ENCODE data around the gene PRAMEF5.
"Not testable (repeated sequence)": the region's sequence is repeated elsewhere in the genome, so short reads cannot be mapped to it uniquely, and the experiment has no call there.

PRAMEF5 gene

GRCh38 chr1:13253898-13254297 is at the start of gene PRAMEF5:
Gene PRAMEF5, plus strand, starts transcription at chr1:13254198. Its CDS starts 5,071 bp downstream, at chr1:13259269.
- not testable (repeated sequence) for DNase-seq (ENCODE audit: low read depth in 2 of 2)

GRCh38 chr1:13208712-13209111 is 45.3 kb upstream of the PRAMEF5 start:
- not testable (repeated sequence) for DNase-seq (ENCODE audit: low read depth in 2 of 2)

GRCh38 chr1:13216619-13217018 is 37.4 kb upstream of the PRAMEF5 start:
- not testable (repeated sequence) for DNase-seq (ENCODE audit: low read depth in 2 of 2)

- not testable (repeated sequence) for DNase-seq (ENCODE audit: low read depth in 2 of 2)
These were observed 34.8 kb upstream of the PRAMEF5 start for GRCh38 chr1:13219203-13219602.

- not testable (repeated sequence) for DNase-seq (ENCODE audit: low read depth in 2 of 2)
These were observed 31.2 kb upstream of the PRAMEF5 start for GRCh38 chr1:13222788-13223187.

GRCh38 chr1:13224480-13225060 is 29.4 kb upstream of the PRAMEF5 start:
- no peak for DNase-seq (ENCODE audit: low read depth in 2 of 2)

- DNase-seq (ENCODE audit: low read depth in 2 of 2), result not testable (repeated sequence)
These were observed 28.3 kb upstream of the PRAMEF5 start, which contains the start of gene PRAMEF18 for GRCh38 chr1:13225675-13226204. Gene PRAMEF18, minus strand, starts transcription at chr1:13226154. Its CDS starts 48 bp downstream, at chr1:13226106.

- DNase-seq (ENCODE audit: low read depth in 2 of 2), result not testable (repeated sequence)
These were observed 26.5 kb upstream of the PRAMEF5 start for GRCh38 chr1:13227271-13228055.

GRCh38 chr1:13228343-13228781 is 25.6 kb upstream of the PRAMEF5 start:
- peak; percentile 15 to 18 for DNase-seq (ENCODE audit: low read depth in 2 of 2)

- DNase-seq (ENCODE audit: low read depth in 2 of 2), result not testable (repeated sequence)
These were observed 23.9 kb upstream of the PRAMEF5 start for GRCh38 chr1:13230096-13230495.

GRCh38 chr1:13230601-13231000 is 23.4 kb upstream of the PRAMEF5 start:
- not testable (repeated sequence) for DNase-seq (ENCODE audit: low read depth in 2 of 2)

- DNase-seq (ENCODE audit: low read depth in 2 of 2), result not testable (repeated sequence)
These were observed 22.8 kb upstream of the PRAMEF5 start for GRCh38 chr1:13231061-13231750.

- not testable (repeated sequence) for DNase-seq (ENCODE audit: low read depth in 2 of 2)
These were observed 21.9 kb upstream of the PRAMEF5 start for GRCh38 chr1:13232056-13232455.

GRCh38 chr1:13234057-13234456 is 19.9 kb upstream of the PRAMEF5 start:
- not testable (repeated sequence) for DNase-seq (ENCODE audit: low read depth in 2 of 2)

GRCh38 chr1:13237572-13237971 is 16.4 kb upstream of the PRAMEF5 start:
- DNase-seq (ENCODE audit: low read depth in 2 of 2), result not testable (repeated sequence)

GRCh38 chr1:13239633-13240032 is 14.4 kb upstream of the PRAMEF5 start:
- not testable (repeated sequence) for DNase-seq (ENCODE audit: low read depth in 2 of 2)

GRCh38 chr1:13243536-13244263 is 10.3 kb upstream of the PRAMEF5 start:
- DNase-seq (ENCODE audit: low read depth in 2 of 2), result not testable (repeated sequence)

- not testable (repeated sequence) for DNase-seq (ENCODE audit: low read depth in 2 of 2)
These were observed 8.0 kb upstream of the PRAMEF5 start for GRCh38 chr1:13245841-13246553.

GRCh38 chr1:13246554-13246871 is 7.5 kb upstream of the PRAMEF5 start:
- DNase-seq (ENCODE audit: low read depth in 2 of 2), result not testable (repeated sequence)

GRCh38 chr1:13247122-13247521 is 6.9 kb upstream of the PRAMEF5 start:
- not testable (repeated sequence) for DNase-seq (ENCODE audit: low read depth in 2 of 2)

- not testable (repeated sequence) for DNase-seq (ENCODE audit: low read depth in 2 of 2)
These were observed 11.1 kb downstream of the PRAMEF5 start for GRCh38 chr1:13265124-13265523.
